Measurements from ENCODE around the gene GMPS. TPM values are rescaled to one million over a fixed set of nuclear protein-coding genes. Genes with fewer than 3 reads are reported as not detected.

GMPS gene
- total RNA-seq, 1 donor from 2014 or later = 69.3 TPM

- no peak for DNase-seq (ENCODE audit: low spot score in 2 of 2, unreplicated experiment in 2 of 2)
- Mint-ChIP-seq H3K9me3 (peaks cover 18% of the 10 kb centered on the region), H3K4me3 (no peak overlapping the region), H3K4me1 (no peaks in the 10 kb centered on the region), H3K27me3 (ENCODE audit: low read depth) (no peaks in the 10 kb centered on the region), H3K36me3 (peaks cover 3% of the 10 kb centered on the region), H3K27ac (no peak overlapping the region)
- TF ChIP-seq CTCF (IDR thresholded peaks at IDR 0.05; ENCODE audit: unreplicated experiment) = no peak
Measured at GRCh38 chr3:155963570-155963969, 93.1 kb downstream of the GMPS start.

GRCh38 chr3:155970398-155970797 is 99.9 kb downstream of the GMPS start:
- DNase-seq (ENCODE audit: low spot score in 2 of 2, unreplicated experiment in 2 of 2) = no peak
- H3K9me3 Mint-ChIP-seq = peaks cover 23% of the 10 kb centered on the region
- H3K27me3 Mint-ChIP-seq (ENCODE audit: low read depth) = no peaks in the 10 kb centered on the region
- no peaks in the 10 kb centered on the region for H3K4me1 Mint-ChIP-seq
- no peak overlapping the region for H3K4me3 Mint-ChIP-seq
- TF ChIP-seq CTCF (IDR thresholded peaks at IDR 0.05; ENCODE audit: unreplicated experiment) = no peak
- H3K36me3 Mint-ChIP-seq = no peaks in the 10 kb centered on the region
- no peak overlapping the region for H3K27ac Mint-ChIP-seq

- DNase-seq (ENCODE audit: low spot score in 2 of 2, unreplicated experiment in 2 of 2) = no peak
- TF ChIP-seq CTCF (IDR thresholded peaks at IDR 0.05; ENCODE audit: unreplicated experiment) = no peak
- Mint-ChIP-seq H3K36me3 (no peaks in the 10 kb centered on the region), H3K27me3 (ENCODE audit: low read depth) (no peaks in the 10 kb centered on the region), H3K4me1 (no peaks in the 10 kb centered on the region), H3K4me3 (no peak overlapping the region), H3K27ac (no peak overlapping the region), H3K9me3 (peaks cover 9% of the 10 kb centered on the region)
Measured at GRCh38 chr3:155972885-155973584, 102.6 kb downstream of the GMPS start.

- Mint-ChIP-seq H3K4me3 (no peak overlapping the region), H3K36me3 (no peaks in the 10 kb centered on the region), H3K4me1 (peaks cover 12% of the 10 kb centered on the region), H3K27ac (no peak overlapping the region), H3K9me3 (peaks cover under 1% of the 10 kb centered on the region), H3K27me3 (ENCODE audit: low read depth) (no peaks in the 10 kb centered on the region)
- no peak for DNase-seq (ENCODE audit: low spot score in 2 of 2, unreplicated experiment in 2 of 2)
- TF ChIP-seq CTCF (IDR thresholded peaks at IDR 0.05; ENCODE audit: unreplicated experiment) = no peak
Measured at GRCh38 chr3:155978324-155978723, 107.9 kb downstream of the GMPS start.

- no peak for DNase-seq (ENCODE audit: low spot score in 2 of 2, unreplicated experiment in 2 of 2)
- Mint-ChIP-seq H3K4me3 (no peak overlapping the region), H3K36me3 (no peaks in the 10 kb centered on the region), H3K9me3 (peaks cover 3% of the 10 kb centered on the region), H3K27me3 (ENCODE audit: low read depth) (no peaks in the 10 kb centered on the region), H3K4me1 (peaks cover 12% of the 10 kb centered on the region), H3K27ac (no peak overlapping the region)
- no peak for TF ChIP-seq CTCF (IDR thresholded peaks at IDR 0.05; ENCODE audit: unreplicated experiment)
Measured at GRCh38 chr3:155979746-155980145, 109.3 kb downstream of the GMPS start.
